NCI-H460 (cell line): Measurements from ENCODE around the gene OLR1. TPM values are rescaled to one million over a fixed set of nuclear protein-coding genes. Genes with fewer than 3 reads are reported as not detected.
A peak's percentile ranks its signal among the peaks of the same experiment; 100 is the strongest.
"Not testable (repeated sequence)": the region's sequence is repeated elsewhere in the genome, so short reads cannot be mapped to it uniquely, and the experiment has no call there.

ENCODE experiments used
- DNase-seq: peaks from one replicate; pipeline ENCODE4 v3.0.0-alpha.2; 2016; ENCODE audit warnings: low read depth; ENCODE audit errors: extremely low read depth
- polyA plus RNA-seq: library from polyadenylated mRNA; depleted of rRNA; stranded (reverse); fragments of >200 nt; gene quantifications from 2 replicates; pipeline ENCODE4 v1.2.3, GENCODE V29; 2014; cell fraction: nucleus; rRNA removed
- total RNA-seq: library from RNA; depleted of rRNA; stranded (reverse); fragments of >200 nt; shearing (Covaris generic); gene quantifications from 2 replicates; pipeline ENCODE4 v1.2.3, GENCODE V29; 2014; rRNA removed

Gene OLR1
- total RNA-seq = not detected in 2 replicates
- polyA plus RNA-seq = not detected in 2 replicates

GRCh38 chr12:10171973-10172728 lies at the start of gene OLR1:
TSS of gene OLR1 (minus strand) at chr12:10172132. CDS start at chr12:10172077, 55 bp downstream.
- DNase-seq = no peak

GRCh38 chr12:10220398-10221077 lies 48.6 kb upstream of the OLR1 start:
- DNase-seq = peak; percentile 30

- DNase-seq = no peak
Observed at GRCh38 chr12:10218021-10218420, 46.1 kb upstream of the OLR1 start.

- not testable (repeated sequence) for DNase-seq
Observed at GRCh38 chr12:10215946-10216345, 44.0 kb upstream of the OLR1 start.

GRCh38 chr12:10215436-10215835 lies 43.5 kb upstream of the OLR1 start:
- DNase-seq = no peak

- DNase-seq = peak; percentile 33
Observed at GRCh38 chr12:10214895-10215267, 42.9 kb upstream of the OLR1 start.

- DNase-seq = no peak
Observed at GRCh38 chr12:10214136-10214894, 42.4 kb upstream of the OLR1 start.

GRCh38 chr12:10213168-10214135 lies 41.5 kb upstream of the OLR1 start:
- peak; percentile 44 for DNase-seq

GRCh38 chr12:10212739-10213131 lies 40.8 kb upstream of the OLR1 start, which contains the start of gene GABARAPL1:
TSS of gene GABARAPL1 (plus strand) at chr12:10212877. CDS start at chr12:10213130, 253 bp downstream.
- DNase-seq = peak; percentile 62

- peak; percentile 98 for DNase-seq
Observed at GRCh38 chr12:10211940-10212738, 40.2 kb upstream of the OLR1 start.

- no peak for DNase-seq
Observed at GRCh38 chr12:10211101-10211939, 39.4 kb upstream of the OLR1 start.

- no peak for DNase-seq
Observed at GRCh38 chr12:10210225-10210624, 38.3 kb upstream of the OLR1 start.

- DNase-seq = no peak
Observed at GRCh38 chr12:10207136-10207535, 35.2 kb upstream of the OLR1 start.

- DNase-seq = no peak
Observed at GRCh38 chr12:10205220-10205807, 33.4 kb upstream of the OLR1 start.

GRCh38 chr12:10204495-10204894 lies 32.6 kb upstream of the OLR1 start:
- not testable (repeated sequence) for DNase-seq

- DNase-seq = no peak
Observed at GRCh38 chr12:10197879-10198278, 25.9 kb upstream of the OLR1 start.

- DNase-seq = no peak
Observed at GRCh38 chr12:10196210-10196609, 24.3 kb upstream of the OLR1 start.

- no peak for DNase-seq
Observed at GRCh38 chr12:10194160-10194670, 22.3 kb upstream of the OLR1 start.
